ENCODE results near the gene TMEM135.

GRCh38 chr11:87020336-87020735 lies 17.4 kb upstream of the TMEM135 start:
- TF ChIP-seq CTCF (IDR thresholded peaks at IDR 0.05) (no peak), POLR2A (IDR thresholded peaks at IDR 0.05) (no peak)

All from thyroid gland (tissue), 4 donors.